Cardiac fibroblast (primary cell): Measurements from ENCODE around the gene TSPYL6.

Experiments used
- DNase-seq, 2 donors: peaks; one replicate each; pipeline versions ENCODE4 v3.0.0 to v3.0.0-alpha.2; 2010; ENCODE audit warnings: low read depth in 2 of 2
- H3K4me3 ChIP-seq, 2 donors: replicated peaks in 1 of 2; 1 replicate in 1 of 2; 2 replicates in 1 of 2; pipeline ENCODE4 v1.5.1; 2011; ENCODE audit warnings: low read depth in 2 of 2, low read length in 2 of 2, mild to moderate bottlenecking in 2 of 2, moderate library complexity in 1 of 2
- CTCF ChIP-seq: IDR thresholded peaks from one replicate; pipeline ENCODE4 v1.5.1; 2011; ENCODE audit warnings: low read depth, mild to moderate bottlenecking, low read length, inconsistent platforms

The TSPYL6 gene

GRCh38 chr2:54259413-54260240, 3.6 kb upstream of the TSPYL6 start:
- TF ChIP-seq CTCF: no peak
- peak in 1 of 2 donors; percentile 37 for DNase-seq
- H3K4me3 ChIP-seq: no peak overlapping the region

- DNase-seq: peak; percentile 43 to 51
- no peak for TF ChIP-seq CTCF
Observed at GRCh38 chr2:54258166-54258565, 2.1 kb upstream of the TSPYL6 start.

GRCh38 chr2:54255230-54256090, 569 bp downstream of the TSPYL6 start:
- TF ChIP-seq CTCF: no peak
- DNase-seq: no peak
- no peak overlapping the region for H3K4me3 ChIP-seq

More at GRCh38 chr2:54258166-54258565, 2.1 kb upstream of the TSPYL6 start:
- no peak overlapping the region for H3K4me3 ChIP-seq

GRCh38 chr2:54254180-54254579, 1.8 kb downstream of the TSPYL6 start:
- no peak overlapping the region for H3K4me3 ChIP-seq
- TF ChIP-seq CTCF: no peak
- no peak for DNase-seq

GRCh38 chr2:54249629-54250028, 6.4 kb downstream of the TSPYL6 start:
- DNase-seq: no peak
- H3K4me3 ChIP-seq: no peak overlapping the region
- TF ChIP-seq CTCF: no peak

- no peak for TF ChIP-seq CTCF
Observed at GRCh38 chr2:54247115-54247514, 8.9 kb downstream of the TSPYL6 start.

More at GRCh38 chr2:54247115-54247514, 8.9 kb downstream of the TSPYL6 start:
- peak in 1 of 2 donors; percentile 34 for DNase-seq
- H3K4me3 ChIP-seq: no peak overlapping the region
